Loucy (cell line): ENCODE results near the gene ZBTB2.

Source experiments
- H2AFZ ChIP-seq: fragments of 200-600 bp; sonication (generic); 2 replicates; pipeline ENCODE4 v1.6.0; 2016; ENCODE audit warnings: antibody characterized with exemption, mild to moderate bottlenecking, low read length, moderate library complexity
- H3F3A ChIP-seq: fragments of 200-600 bp; 2 replicates; pipeline ENCODE4 v1.6.0; 2016; ENCODE audit warnings: antibody characterized with exemption, low read depth, mild to moderate bottlenecking
- H3K27me3 ChIP-seq: fragments of 200-600 bp; sonication (generic); 2 replicates; pipeline ENCODE4 v1.6.1; 2014; ENCODE audit warnings: low read length, mild to moderate bottlenecking; ENCODE audit not compliant: insufficient read depth, poor library complexity, severe bottlenecking
- H3K36me3 ChIP-seq: fragments of 200-600 bp; sonication (generic); 2 replicates; pipeline ENCODE4 v1.6.1; 2016; ENCODE audit warnings: low read length; ENCODE audit not compliant: insufficient read depth
- H3K4me1 ChIP-seq: fragments of 200-600 bp; sonication (generic); 2 replicates; pipeline ENCODE4 v1.5.1; 2014; ENCODE audit warnings: low read length, mild to moderate bottlenecking; ENCODE audit not compliant: insufficient read depth, poor library complexity, severe bottlenecking
- H3K4me2 ChIP-seq: fragments of 200-600 bp; sonication (generic); 2 replicates; pipeline ENCODE4 v1.6.0; 2014; ENCODE audit warnings: antibody characterized with exemption, low read length, low read depth, mild to moderate bottlenecking; ENCODE audit not compliant: poor library complexity, severe bottlenecking
- H3K4me3 ChIP-seq: fragments of 200-600 bp; sonication (generic); 2 replicates; pipeline ENCODE4 v1.5.1; 2014; ENCODE audit warnings: low read length, mild to moderate bottlenecking, mixed read lengths; ENCODE audit not compliant: poor library complexity, severe bottlenecking
- H3K79me2 ChIP-seq: fragments of 200-600 bp; sonication (generic); 2 replicates; pipeline ENCODE4 v1.6.1; 2014; ENCODE audit warnings: low read length; ENCODE audit not compliant: insufficient read depth
- H3K9ac ChIP-seq: fragments of 200-600 bp; sonication (generic); 2 replicates; pipeline ENCODE4 v1.6.0; 2014; ENCODE audit warnings: mild to moderate bottlenecking, low read depth, low read length, moderate library complexity; ENCODE audit not compliant: poor library complexity, severe bottlenecking
- H3K9me2 ChIP-seq: fragments of 200-600 bp; sonication (generic); replicated peaks from 2 replicates; pipeline ENCODE4 v1.6.1; 2016; ENCODE audit warnings: low read depth, low read length, mixed read lengths
- H3K9me3 ChIP-seq: fragments of 200-600 bp; sonication (generic); 2 replicates; pipeline ENCODE4 v1.6.1; 2014; ENCODE audit warnings: mild to moderate bottlenecking, antibody characterized with exemption, low read length, low read depth; ENCODE audit not compliant: insufficient read depth
- H4K20me1 ChIP-seq: fragments of 200-600 bp; sonication (generic); 2 replicates; pipeline ENCODE4 v1.6.0; 2014; ENCODE audit warnings: antibody characterized with exemption, low read length, mild to moderate bottlenecking; ENCODE audit not compliant: insufficient read depth, poor library complexity, severe bottlenecking
- CTCF ChIP-seq: fragments of 200-600 bp; sonication (generic); conservative IDR thresholded peaks from 2 replicates; pipeline ENCODE4 v1.5.1; 2014; ENCODE audit warnings: mild to moderate bottlenecking, antibody characterized with exemption, low read length
- EZH2phosphoT487 ChIP-seq: fragments of 200-600 bp; IDR thresholded peaks from 2 replicates; pipeline ENCODE4 v1.6.1; 2018; ENCODE audit warnings: antibody characterized with exemption, mild to moderate bottlenecking, moderate library complexity, borderline replicate concordance

Gene ZBTB2

GRCh38 chr6:151402228-151402627 lies 10.9 kb upstream of the ZBTB2 start:
- H3K4me1 ChIP-seq, result peaks cover 8% of the 10 kb centered on the region
- H3K9ac ChIP-seq, result no peak overlapping the region
- peaks cover 37% of the 10 kb centered on the region; the same call in 1 of the 2 replicates for H3K36me3 ChIP-seq
- H3K27me3 ChIP-seq, result no peaks in the 10 kb centered on the region
- no peaks in the 10 kb centered on the region for H3K9me2 ChIP-seq
- TF ChIP-seq CTCF, result no peak
- no peak for TF ChIP-seq EZH2phosphoT487
- H3K9me3 ChIP-seq, result no peaks in the 10 kb centered on the region
- no peak overlapping the region for H3K4me2 ChIP-seq
- H4K20me1 ChIP-seq, result peaks cover 69% of the 10 kb centered on the region
- H3K79me2 ChIP-seq, result peaks cover 65% of the 10 kb centered on the region
- no peak overlapping the region for H3K4me3 ChIP-seq
- H3F3A ChIP-seq, result peaks cover 9% of the 10 kb centered on the region; the same call in 1 of the 2 replicates
- no peak overlapping the region for H2AFZ ChIP-seq

- peaks cover 17% of the 10 kb centered on the region for H3K4me1 ChIP-seq
- H4K20me1 ChIP-seq, result peaks cover 82% of the 10 kb centered on the region
- no peak overlapping the region for H3K9ac ChIP-seq
- H3K4me3 ChIP-seq, result no peak overlapping the region
- H3K79me2 ChIP-seq, result peaks cover 82% of the 10 kb centered on the region
- no peaks in the 10 kb centered on the region for H3K27me3 ChIP-seq
- H3K36me3 ChIP-seq, result peaks cover 32% of the 10 kb centered on the region; the same call in 1 of the 2 replicates
- no peak overlapping the region for H3K4me2 ChIP-seq
- no peak for TF ChIP-seq EZH2phosphoT487
- TF ChIP-seq CTCF, result no peak
- H3K9me2 ChIP-seq, result no peaks in the 10 kb centered on the region
- peaks cover 6% of the 10 kb centered on the region; the same call in 1 of the 2 replicates for H3F3A ChIP-seq
- H2AFZ ChIP-seq, result no peak overlapping the region
- H3K9me3 ChIP-seq, result no peaks in the 10 kb centered on the region
Measured at GRCh38 chr6:151400473-151400872, 9.1 kb upstream of the ZBTB2 start.

- Histone ChIP-seq H4K20me1 (peaks cover 87% of the 10 kb centered on the region), H3K79me2 (peaks cover 90% of the 10 kb centered on the region), H3K9me2 (no peaks in the 10 kb centered on the region), H3K9me3 (no peaks in the 10 kb centered on the region), H2AFZ (no peak overlapping the region), H3F3A (peaks cover 6% of the 10 kb centered on the region; the same call in 1 of the 2 replicates), H3K4me3 (no peak overlapping the region), H3K36me3 (peaks cover 32% of the 10 kb centered on the region; the same call in 1 of the 2 replicates), H3K27me3 (no peaks in the 10 kb centered on the region), H3K4me1 (peaks cover 25% of the 10 kb centered on the region), H3K9ac (no peak overlapping the region), H3K4me2 (no peak overlapping the region)
- TF ChIP-seq EZH2phosphoT487 (no peak), CTCF (no peak)
Measured at GRCh38 chr6:151399679-151400078, 8.3 kb upstream of the ZBTB2 start.
